ENCODE results near the gene PHF23. TPM values are rescaled to one million over a fixed set of nuclear protein-coding genes. Genes with fewer than 3 reads are reported as not detected.

PHF23 gene
- total and polyA plus RNA-seq, 4 donors = 25.4 to 40.5 (median 27.2) TPM

GRCh38 chr17:7225711-7226331, 13.4 kb downstream of the PHF23 start:
- ATAC-seq (ENCODE audit: insufficient read depth, low FRiP score) (no peak), DNase-seq (no peak)
- Histone ChIP-seq H3K36me3 (ENCODE audit: control insufficient read depth in 4 of 4, insufficient read depth in 4 of 4, low read length in 4 of 4) (peaks cover 5 to 82% (median 46%) of the 10 kb centered on the region in 4 donors), H3K4me3 (no peak overlapping the region), H3K27ac (ENCODE audit: low read depth in 1 of 2, low read length in 1 of 2) (no peak overlapping the region), H3K9me3 (ENCODE audit: control insufficient read depth in 4 of 4, insufficient read depth in 3 of 4, low read length in 3 of 4) (no peaks in the 10 kb centered on the region), H3K9ac (ENCODE audit: insufficient read depth in 1 of 2, low read length in 2 of 2) (no peak overlapping the region), H3K4me1 (ENCODE audit: control insufficient read depth in 5 of 5, insufficient read depth in 5 of 5, low read length in 5 of 5) (peaks cover 0 to 5% (median 3%) of the 10 kb centered on the region in 5 donors), H3K27me3 (ENCODE audit: control insufficient read depth in 3 of 3, insufficient read depth in 3 of 3, low read length in 2 of 3) (no peaks in the 10 kb centered on the region)
- WGBS, 2 donors = 87 to 91% methylated on average over 21 of the region's 21 CpGs
- TF ChIP-seq CTCF (IDR thresholded peaks at IDR 0.05; ENCODE audit: control extremely low read depth, extremely low read depth) = no peak

- Histone ChIP-seq H3K4me3 (no peak overlapping the region), H3K27ac (ENCODE audit: low read depth in 1 of 2, low read length in 1 of 2) (no peak overlapping the region), H3K4me1 (ENCODE audit: control insufficient read depth in 5 of 5, insufficient read depth in 5 of 5, low read length in 5 of 5) (peaks cover 0 to 11% (median 7%) of the 10 kb centered on the region in 5 donors), H3K9ac (ENCODE audit: insufficient read depth in 1 of 2, low read length in 2 of 2) (no peak overlapping the region), H3K27me3 (ENCODE audit: control insufficient read depth in 3 of 3, insufficient read depth in 3 of 3, low read length in 2 of 3) (no peaks in the 10 kb centered on the region), H3K36me3 (ENCODE audit: control insufficient read depth in 4 of 4, insufficient read depth in 4 of 4, low read length in 4 of 4) (peaks cover 5 to 74% (median 43%) of the 10 kb centered on the region in 4 donors), H3K9me3 (ENCODE audit: control insufficient read depth in 4 of 4, insufficient read depth in 3 of 4, low read length in 3 of 4) (no peaks in the 10 kb centered on the region)
- 79 to 85% methylated on average over 15 of the region's 15 CpGs for WGBS, 2 donors
- TF ChIP-seq CTCF (IDR thresholded peaks at IDR 0.05; ENCODE audit: control extremely low read depth, extremely low read depth) = no peak
- ATAC-seq (ENCODE audit: insufficient read depth, low FRiP score) (no peak), DNase-seq (no peak)
Observed at GRCh38 chr17:7224661-7225111, 14.6 kb downstream of the PHF23 start.

GRCh38 chr17:7224110-7224509, 15.1 kb downstream of the PHF23 start:
- Histone ChIP-seq H3K4me1 (ENCODE audit: control insufficient read depth in 5 of 5, insufficient read depth in 5 of 5, low read length in 5 of 5) (peaks cover 0 to 16% (median 9%) of the 10 kb centered on the region in 5 donors), H3K27ac (ENCODE audit: low read depth in 1 of 2, low read length in 1 of 2) (no peak overlapping the region), H3K36me3 (ENCODE audit: control insufficient read depth in 4 of 4, insufficient read depth in 4 of 4, low read length in 4 of 4) (peaks cover 5 to 68% (median 37%) of the 10 kb centered on the region in 4 donors), H3K4me3 (no peak overlapping the region), H3K9ac (ENCODE audit: insufficient read depth in 1 of 2, low read length in 2 of 2) (no peak overlapping the region), H3K9me3 (ENCODE audit: control insufficient read depth in 4 of 4, insufficient read depth in 3 of 4, low read length in 3 of 4) (no peaks in the 10 kb centered on the region), H3K27me3 (ENCODE audit: control insufficient read depth in 3 of 3, insufficient read depth in 3 of 3, low read length in 2 of 3) (no peaks in the 10 kb centered on the region)
- ATAC-seq (ENCODE audit: insufficient read depth, low FRiP score) = no peak
- WGBS, 2 donors = 87 to 98% methylated on average over 10 of the region's 10 CpGs
- TF ChIP-seq CTCF (IDR thresholded peaks at IDR 0.05; ENCODE audit: control extremely low read depth, extremely low read depth) = no peak
- no peak for DNase-seq

Data from lung (tissue), 12 donors.